Natural killer cell (primary cell): ENCODE results near the gene FGFR1OP2. TPM values are rescaled to one million over a fixed set of nuclear protein-coding genes. Genes with fewer than 3 reads are reported as not detected.

Experiments
- ATAC-seq, 3 donors: fragments of 150-1000 bp in 2 of 3; fragments of 200-7000 bp in 1 of 3; cut with Tn5 transposase; 1 replicate in 1 of 3; 2 replicates in 2 of 3; pipeline ENCODE4 v1.10.0; 2021; ENCODE audit warnings: mild to moderate bottlenecking in 2 of 3, moderate library complexity in 2 of 3
- DNase-seq, 2 donors: peaks; one replicate each; pipeline versions ENCODE4 v3.0.0 to v3.0.0-alpha.2; 2013 to 2021; ENCODE audit warnings: mixed read lengths in 1 of 2
- H3K27ac ChIP-seq: one replicate; pipeline ENCODE4 v1.5.1; 2013; ENCODE audit warnings: mild to moderate bottlenecking, low read length
- H3K27me3 ChIP-seq: one replicate; pipeline ENCODE4 v1.6.1; 2013; ENCODE audit warnings: low read length; ENCODE audit not compliant: control insufficient read depth, insufficient read depth
- H3K36me3 ChIP-seq: one replicate; pipeline ENCODE4 v1.6.1; 2013; ENCODE audit warnings: low read length; ENCODE audit not compliant: control insufficient read depth, insufficient read depth
- H3K4me1 ChIP-seq: one replicate; pipeline ENCODE4 v1.6.1; 2013; ENCODE audit warnings: low read length; ENCODE audit not compliant: control insufficient read depth, insufficient read depth
- H3K4me3 ChIP-seq: one replicate; pipeline ENCODE4 v1.5.1; 2013; ENCODE audit warnings: low read length
- H3K9me3 ChIP-seq: one replicate; pipeline ENCODE4 v1.6.1; 2013; ENCODE audit warnings: low read length; ENCODE audit not compliant: control insufficient read depth, insufficient read depth
- H3K27ac Mint-ChIP-seq, 2 donors: one replicate each; pipeline ENCODE4 v1.8.0; 2022; ENCODE audit warnings: mild to moderate bottlenecking in 2 of 2, mixed read lengths in 2 of 2, moderate library complexity in 1 of 2
- H3K27me3 Mint-ChIP-seq, 2 donors: one replicate each; pipeline ENCODE4 v1.8.0; 2022; ENCODE audit warnings: low read depth in 2 of 2, mixed read lengths in 2 of 2
- H3K36me3 Mint-ChIP-seq: one replicate; pipeline ENCODE4 v1.8.0; 2022; ENCODE audit warnings: mixed read lengths
- H3K4me1 Mint-ChIP-seq, 2 donors: one replicate each; pipeline ENCODE4 v1.8.0; 2022; ENCODE audit warnings: mixed read lengths in 2 of 2
- H3K4me3 Mint-ChIP-seq: one replicate; pipeline ENCODE4 v1.8.0; 2022; ENCODE audit warnings: mild to moderate bottlenecking, moderate library complexity, mixed read lengths
- H3K9me3 Mint-ChIP-seq, 2 donors: one replicate each; pipeline ENCODE4 v1.8.0; 2022; ENCODE audit warnings: mixed read lengths in 2 of 2
- WGBS: methylation state at CpG from one replicate; pipeline ENCODE4 v1.1.7; 2013; ENCODE audit warnings: missing lambda C conversion rate; ENCODE audit not compliant: insufficient coverage; 5-methylcytosine and 5-hydroxymethylcytosine counted together
- intact Hi-C: fragments of 100-400 bp; cut with micrococcal nuclease; formaldehyde crosslinking; loops from one replicate; pipeline ENCODE4 v1.14.2; 2022
- total RNA-seq, 4 donors: library from RNA; stranded (reverse); fragments of 120-200 nt in 1 of 4; gene quantifications; one replicate each; pipeline versions ENCODE4 v1.2.3 to v1.2.4, GENCODE V29; 2013 to 2022
- TF ChIP-seq, protein P1 (sequence below): fragments of 200-600 bp; IDR thresholded peaks from one replicate; pipeline ENCODE4 v1.8.0; 2022; ENCODE audit warnings: antibody characterized with exemption

FGFR1OP2 gene
- total RNA-seq, 3 donors from 2014 or later (not counting 1 experiment from before 2014, with no cell fraction given) = 43.3 to 59.9 (median 45.3) TPM

DNA sequence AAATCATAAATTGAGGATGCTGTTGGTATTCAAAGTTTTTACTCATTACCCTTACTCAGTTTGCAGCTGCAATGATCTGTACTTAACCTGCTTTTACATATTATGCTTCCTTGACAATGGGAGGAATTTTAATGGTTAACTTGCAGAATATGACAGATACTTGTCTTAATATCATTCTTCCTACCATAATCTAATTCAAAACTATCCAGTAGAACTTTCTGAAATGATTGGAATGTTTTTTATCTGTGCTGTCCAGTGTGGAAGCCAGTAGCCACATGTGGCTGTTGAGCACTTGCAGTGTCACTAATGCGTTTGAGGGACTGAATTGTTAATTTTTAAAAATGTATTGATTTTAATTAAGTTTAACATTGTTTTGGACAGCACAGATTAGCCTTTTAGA, 23.5 kb downstream of the FGFR1OP2 start:
- peak overlapping the region in 1 of 2 donors; percentile 50 for H3K27ac Mint-ChIP-seq
- intact Hi-C loops = no loop called here
- Histone ChIP-seq H3K36me3 (peaks cover 77% of the 10 kb centered on the region), H3K27me3 (no peaks in the 10 kb centered on the region), H3K4me3 (no peak overlapping the region), H3K9me3 (no peaks in the 10 kb centered on the region), H3K4me1 (no peaks in the 10 kb centered on the region), H3K27ac (no peak overlapping the region)
- WGBS = 82% methylated on average over 1 of the region's 1 CpG
- no peak overlapping the region for H3K4me3 Mint-ChIP-seq
- ATAC-seq (no peak), DNase-seq (no peak)
- no peaks in the 10 kb centered on the region for H3K27me3 Mint-ChIP-seq
- H3K4me1 Mint-ChIP-seq = peaks cover under 1 to 14% of the 10 kb centered on the region in 2 donors
- H3K36me3 Mint-ChIP-seq = peaks cover 22% of the 10 kb centered on the region
- TF ChIP-seq, protein P1, sequence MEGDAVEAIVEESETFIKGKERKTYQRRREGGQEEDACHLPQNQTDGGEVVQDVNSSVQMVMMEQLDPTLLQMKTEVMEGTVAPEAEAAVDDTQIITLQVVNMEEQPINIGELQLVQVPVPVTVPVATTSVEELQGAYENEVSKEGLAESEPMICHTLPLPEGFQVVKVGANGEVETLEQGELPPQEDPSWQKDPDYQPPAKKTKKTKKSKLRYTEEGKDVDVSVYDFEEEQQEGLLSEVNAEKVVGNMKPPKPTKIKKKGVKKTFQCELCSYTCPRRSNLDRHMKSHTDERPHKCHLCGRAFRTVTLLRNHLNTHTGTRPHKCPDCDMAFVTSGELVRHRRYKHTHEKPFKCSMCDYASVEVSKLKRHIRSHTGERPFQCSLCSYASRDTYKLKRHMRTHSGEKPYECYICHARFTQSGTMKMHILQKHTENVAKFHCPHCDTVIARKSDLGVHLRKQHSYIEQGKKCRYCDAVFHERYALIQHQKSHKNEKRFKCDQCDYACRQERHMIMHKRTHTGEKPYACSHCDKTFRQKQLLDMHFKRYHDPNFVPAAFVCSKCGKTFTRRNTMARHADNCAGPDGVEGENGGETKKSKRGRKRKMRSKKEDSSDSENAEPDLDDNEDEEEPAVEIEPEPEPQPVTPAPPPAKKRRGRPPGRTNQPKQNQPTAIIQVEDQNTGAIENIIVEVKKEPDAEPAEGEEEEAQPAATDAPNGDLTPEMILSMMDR = no peak
- no peaks in the 10 kb centered on the region for H3K9me3 Mint-ChIP-seq

DNA sequence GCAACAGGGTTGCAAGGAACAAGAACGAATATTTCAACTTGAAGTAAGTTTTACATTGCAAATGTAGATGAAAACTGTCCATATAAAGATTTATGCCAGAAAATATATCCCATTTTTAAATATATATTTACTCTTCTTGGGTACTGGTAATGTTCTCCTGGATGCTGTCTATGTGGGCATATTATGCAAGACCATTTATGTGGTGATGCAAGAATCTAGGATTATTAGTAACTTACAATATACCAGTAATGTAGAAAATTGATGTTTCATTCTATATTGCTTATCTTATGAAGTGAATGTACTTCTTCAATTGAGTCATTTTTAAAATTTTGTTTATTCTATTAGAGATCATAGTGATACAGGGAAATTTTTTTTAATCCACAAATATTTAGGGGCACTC, 25.1 kb downstream of the FGFR1OP2 start:
- Mint-ChIP-seq H3K36me3 (peaks cover 14% of the 10 kb centered on the region), H3K9me3 (no peaks in the 10 kb centered on the region), H3K4me1 (peaks cover 6 to 9% of the 10 kb centered on the region in 2 donors), H3K27me3 (no peaks in the 10 kb centered on the region), H3K27ac (peak overlapping the region in 1 of 2 donors; percentile 74), H3K4me3 (no peak overlapping the region)
- intact Hi-C loops = no loop called here
- peaks cover 66% of the 10 kb centered on the region for H3K36me3 ChIP-seq
- ATAC-seq = no peak
- no peaks in the 10 kb centered on the region for H3K4me1 ChIP-seq
- TF ChIP-seq, protein P1 = no peak
- H3K9me3 ChIP-seq = no peaks in the 10 kb centered on the region
- no peak overlapping the region for H3K27ac ChIP-seq
- no peaks in the 10 kb centered on the region for H3K27me3 ChIP-seq
- DNase-seq = no peak
- H3K4me3 ChIP-seq = no peak overlapping the region
- no CpG with 5 or more reads among the region's 1 CpG for WGBS

DNA sequence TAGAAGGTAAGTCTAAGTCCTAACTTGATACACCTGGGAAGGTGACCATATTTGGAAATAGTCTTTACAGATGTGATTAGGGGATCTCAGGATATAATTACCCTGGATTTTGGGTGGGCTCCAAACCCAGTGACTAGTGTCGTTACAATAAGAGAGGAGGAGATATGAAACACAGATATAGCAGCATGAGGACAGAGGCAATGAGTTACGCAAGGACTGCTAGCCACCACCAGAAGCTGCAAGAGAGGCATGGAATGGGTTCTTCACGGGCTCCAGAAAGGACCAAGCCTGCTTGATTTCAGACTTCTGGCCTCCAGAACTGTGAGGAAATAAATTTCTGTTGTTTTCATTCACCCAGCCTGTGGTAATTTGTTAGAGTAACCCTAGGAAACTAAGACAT, 28.6 kb downstream of the FGFR1OP2 start:
- H3K4me3 Mint-ChIP-seq = no peak overlapping the region
- H3K36me3 Mint-ChIP-seq = peaks cover 14% of the 10 kb centered on the region
- ATAC-seq (no peak), DNase-seq (no peak)
- Histone ChIP-seq H3K4me1 (peaks cover under 1% of the 10 kb centered on the region), H3K9me3 (no peaks in the 10 kb centered on the region), H3K4me3 (no peak overlapping the region), H3K36me3 (peaks cover 40% of the 10 kb centered on the region), H3K27ac (no peak overlapping the region), H3K27me3 (no peaks in the 10 kb centered on the region)
- 95% methylated on average over 3 of the region's 3 CpGs for WGBS
- intact Hi-C loops = no loop called here
- TF ChIP-seq, protein P1 = no peak
- H3K4me1 Mint-ChIP-seq = peaks cover 13 to 23% of the 10 kb centered on the region in 2 donors
- H3K27ac Mint-ChIP-seq = no peak overlapping the region
- H3K9me3 Mint-ChIP-seq = no peaks in the 10 kb centered on the region
- H3K27me3 Mint-ChIP-seq = no peaks in the 10 kb centered on the region

DNA sequence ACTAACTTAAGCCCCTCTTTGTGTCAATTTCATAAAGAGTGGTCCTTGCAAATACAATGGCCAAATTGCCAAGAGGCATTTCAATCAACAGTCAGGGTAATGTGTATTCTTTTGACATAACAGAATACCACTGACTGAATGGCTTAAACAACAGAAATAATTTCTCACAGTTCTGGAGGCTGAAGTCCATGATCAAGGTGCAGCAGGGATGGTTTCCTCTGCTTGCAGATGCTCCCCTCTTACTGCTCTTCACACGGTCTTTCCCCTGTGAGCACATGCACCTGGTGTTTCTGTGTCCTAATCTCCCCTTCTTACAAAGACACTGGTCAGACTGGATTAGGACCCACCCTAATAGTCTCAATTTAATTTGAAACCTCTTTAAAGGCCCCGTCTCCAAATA, 31.9 kb downstream of the FGFR1OP2 start:
- Histone ChIP-seq H3K27me3 (no peaks in the 10 kb centered on the region), H3K27ac (no peak overlapping the region), H3K4me3 (no peak overlapping the region), H3K9me3 (no peaks in the 10 kb centered on the region), H3K36me3 (peaks cover 30% of the 10 kb centered on the region), H3K4me1 (peaks cover 8% of the 10 kb centered on the region)
- Mint-ChIP-seq H3K4me1 (peaks cover 15 to 17% of the 10 kb centered on the region in 2 donors), H3K36me3 (peaks cover 15% of the 10 kb centered on the region), H3K27ac (peak overlapping the region; percentile 17 to 81), H3K4me3 (no peak overlapping the region), H3K9me3 (no peaks in the 10 kb centered on the region), H3K27me3 (no peaks in the 10 kb centered on the region)
- TF ChIP-seq, protein P1 = no peak
- 97% methylated on average over 2 of the region's 2 CpGs for WGBS
- intact Hi-C loops = no loop called here
- no peak for ATAC-seq
- DNase-seq = no peak
